ENCODE measurements around the gene ALK. TPM values are rescaled to one million over a fixed set of nuclear protein-coding genes. Genes with fewer than 3 reads are reported as not detected.

Gene ALK
- total RNA-seq, 4 donors from 2014 or later: 0.32 to 0.42 TPM; not detected in 2

- H3K4me3 ChIP-seq: no peak overlapping the region
- TF ChIP-seq POLR2A (IDR thresholded peaks at IDR 0.05): no peak
- TF ChIP-seq POLR2AphosphoS5 (IDR thresholded peaks at IDR 0.05): no peak
- TF ChIP-seq EP300 (IDR thresholded peaks at IDR 0.05): no peak
- TF ChIP-seq CTCF (IDR thresholded peaks at IDR 0.05): no peak
- H3K36me3 ChIP-seq: no peaks in the 10 kb centered on the region
- no peaks in the 10 kb centered on the region for H3K9me3 ChIP-seq
- no peak for DNase-seq (ENCODE audit: low spot score in 2 of 2)
- 62% methylated on average over 3 of the region's 3 CpGs for WGBS
- no peak overlapping the region for H3K27ac ChIP-seq
- peaks cover 9% of the 10 kb centered on the region for H3K27me3 ChIP-seq
- H3K4me1 ChIP-seq: no peaks in the 10 kb centered on the region
Observed at GRCh38 chr2:29894822-29895614, 26.4 kb downstream of the ALK start.

GRCh38 chr2:29892585-29893259 is 28.7 kb downstream of the ALK start:
- TF ChIP-seq POLR2AphosphoS5 (IDR thresholded peaks at IDR 0.05) (no peak), POLR2A (IDR thresholded peaks at IDR 0.05) (no peak), CTCF (IDR thresholded peaks at IDR 0.05) (no peak), EP300 (IDR thresholded peaks at IDR 0.05) (no peak)
- H3K9me3 ChIP-seq: no peaks in the 10 kb centered on the region
- WGBS: 52% methylated on average over 5 of the region's 5 CpGs
- H3K4me3 ChIP-seq: no peak overlapping the region
- H3K27me3 ChIP-seq: peaks cover 6% of the 10 kb centered on the region
- no peaks in the 10 kb centered on the region for H3K36me3 ChIP-seq
- DNase-seq (ENCODE audit: low spot score in 2 of 2): no peak
- H3K27ac ChIP-seq: no peak overlapping the region
- H3K4me1 ChIP-seq: no peaks in the 10 kb centered on the region

GRCh38 chr2:29881089-29881730 is 40.2 kb downstream of the ALK start:
- Histone ChIP-seq H3K36me3 (no peaks in the 10 kb centered on the region), H3K9me3 (no peaks in the 10 kb centered on the region), H3K27ac (no peak overlapping the region), H3K27me3 (no peaks in the 10 kb centered on the region), H3K4me1 (no peaks in the 10 kb centered on the region), H3K4me3 (no peak overlapping the region)
- 68% methylated on average over 6 of the region's 6 CpGs for WGBS
- TF ChIP-seq POLR2AphosphoS5 (IDR thresholded peaks at IDR 0.05): no peak
- TF ChIP-seq CTCF (IDR thresholded peaks at IDR 0.05): no peak
- TF ChIP-seq POLR2A (IDR thresholded peaks at IDR 0.05): no peak
- no peak for TF ChIP-seq EP300 (IDR thresholded peaks at IDR 0.05)
- DNase-seq (ENCODE audit: low spot score in 2 of 2): no peak

- no peaks in the 10 kb centered on the region for H3K4me1 ChIP-seq
- DNase-seq (ENCODE audit: low spot score in 2 of 2): no peak
- no peak overlapping the region for H3K4me3 ChIP-seq
- TF ChIP-seq POLR2AphosphoS5 (IDR thresholded peaks at IDR 0.05): no peak
- TF ChIP-seq POLR2A (IDR thresholded peaks at IDR 0.05): no peak
- no peak for TF ChIP-seq EP300 (IDR thresholded peaks at IDR 0.05)
- TF ChIP-seq CTCF (IDR thresholded peaks at IDR 0.05): no peak
- H3K27ac ChIP-seq: no peak overlapping the region
- no peaks in the 10 kb centered on the region for H3K36me3 ChIP-seq
- no peaks in the 10 kb centered on the region for H3K27me3 ChIP-seq
- 29% methylated on average over 1 of the region's 1 CpG for WGBS
- H3K9me3 ChIP-seq: no peaks in the 10 kb centered on the region
Observed at GRCh38 chr2:29880084-29880483, 41.3 kb downstream of the ALK start.

GRCh38 chr2:29879456-29879855 is 41.9 kb downstream of the ALK start:
- no peaks in the 10 kb centered on the region for H3K27me3 ChIP-seq
- DNase-seq (ENCODE audit: low spot score in 2 of 2): no peak
- no peaks in the 10 kb centered on the region for H3K9me3 ChIP-seq
- TF ChIP-seq POLR2AphosphoS5 (IDR thresholded peaks at IDR 0.05) (no peak), POLR2A (IDR thresholded peaks at IDR 0.05) (no peak), CTCF (IDR thresholded peaks at IDR 0.05) (no peak), EP300 (IDR thresholded peaks at IDR 0.05) (no peak)
- no peaks in the 10 kb centered on the region for H3K4me1 ChIP-seq
- WGBS: 31% methylated on average over 2 of the region's 2 CpGs
- no peak overlapping the region for H3K27ac ChIP-seq
- no peak overlapping the region for H3K4me3 ChIP-seq
- H3K36me3 ChIP-seq: no peaks in the 10 kb centered on the region
